ENCODE data around the gene MRTFB. TPM values are rescaled to one million over a fixed set of nuclear protein-coding genes. Genes with fewer than 3 reads are reported as not detected.

The MRTFB gene
- total RNA-seq, 1 experiment from 2014 or later = 71.5 TPM

DNA sequence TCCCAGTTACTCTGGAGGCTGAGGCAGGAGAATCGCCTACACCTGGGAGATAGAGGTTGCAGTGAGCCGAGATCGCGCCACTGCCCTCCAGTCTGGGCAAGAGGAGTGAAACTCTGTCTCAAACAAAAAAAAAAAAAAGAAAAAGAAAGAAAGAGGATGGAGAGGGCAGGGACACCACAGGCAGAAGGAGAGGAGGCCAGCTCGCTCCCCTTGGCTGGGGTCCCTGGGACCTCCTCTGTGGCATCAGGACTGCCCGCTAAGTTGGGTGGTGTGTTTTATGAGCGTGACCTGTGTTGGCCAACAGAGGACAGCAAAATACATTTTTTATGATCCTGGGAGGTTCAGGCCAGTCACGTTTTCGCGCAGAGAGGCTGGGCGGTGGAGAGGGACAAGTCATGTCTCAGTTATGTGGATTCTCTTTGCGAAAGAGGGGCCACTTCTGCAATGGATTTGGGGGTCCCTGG lies 229.6 kb downstream of the MRTFB start:
- Histone ChIP-seq H4K20me1 (ENCODE audit: insufficient read depth) (no peaks in the 10 kb centered on the region), H3K27me3 (ENCODE audit: insufficient read depth, low read depth) (no peaks in the 10 kb centered on the region), H2AFZ (no peak overlapping the region), H3K9me2 (ENCODE audit: insufficient read depth) (no peaks in the 10 kb centered on the region), H3K27ac (peak overlapping the region; percentile 83), H3K4me1 (replicated peaks; ENCODE audit: insufficient read depth) (peaks cover 8% of the 10 kb centered on the region), H3K36me3 (ENCODE audit: low read depth) (peaks cover 6% of the 10 kb centered on the region; the same call in 1 of the 2 replicates), H3K4me3 (peak overlapping the region; percentile 73; the same call in 1 of the 2 replicates), H3F3A (ENCODE audit: insufficient read depth, low read depth) (peaks cover 12% of the 10 kb centered on the region; the same call in 1 of the 2 replicates), H3K9me3 (ENCODE audit: insufficient read depth, low read depth) (no peaks in the 10 kb centered on the region), H3K79me2 (ENCODE audit: low read depth) (peaks cover 41% of the 10 kb centered on the region), H3K4me2 (peak overlapping the region; percentile 97)
- CTCF ChIA-PET = interaction anchor here (0.8 kb wide), 2 partner anchors 135 to 228 kb away, joined by 3 to 6 read pairs; no protein-coding TSS in a partner anchor
- POLR2A ChIA-PET (ENCODE audit: unreplicated experiment) = interaction anchor here (0.6 to 1.1 kb wide), 3 partner anchors 8 to 313 kb away, joined by 3 to 19 read pairs (median 4); no protein-coding TSS in a partner anchor
- TF ChIP-seq, protein P1, sequence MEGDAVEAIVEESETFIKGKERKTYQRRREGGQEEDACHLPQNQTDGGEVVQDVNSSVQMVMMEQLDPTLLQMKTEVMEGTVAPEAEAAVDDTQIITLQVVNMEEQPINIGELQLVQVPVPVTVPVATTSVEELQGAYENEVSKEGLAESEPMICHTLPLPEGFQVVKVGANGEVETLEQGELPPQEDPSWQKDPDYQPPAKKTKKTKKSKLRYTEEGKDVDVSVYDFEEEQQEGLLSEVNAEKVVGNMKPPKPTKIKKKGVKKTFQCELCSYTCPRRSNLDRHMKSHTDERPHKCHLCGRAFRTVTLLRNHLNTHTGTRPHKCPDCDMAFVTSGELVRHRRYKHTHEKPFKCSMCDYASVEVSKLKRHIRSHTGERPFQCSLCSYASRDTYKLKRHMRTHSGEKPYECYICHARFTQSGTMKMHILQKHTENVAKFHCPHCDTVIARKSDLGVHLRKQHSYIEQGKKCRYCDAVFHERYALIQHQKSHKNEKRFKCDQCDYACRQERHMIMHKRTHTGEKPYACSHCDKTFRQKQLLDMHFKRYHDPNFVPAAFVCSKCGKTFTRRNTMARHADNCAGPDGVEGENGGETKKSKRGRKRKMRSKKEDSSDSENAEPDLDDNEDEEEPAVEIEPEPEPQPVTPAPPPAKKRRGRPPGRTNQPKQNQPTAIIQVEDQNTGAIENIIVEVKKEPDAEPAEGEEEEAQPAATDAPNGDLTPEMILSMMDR (conservative IDR thresholded peaks at IDR 0.05) = peak; percentile 68
- no peak for TF ChIP-seq EZH2 (IDR thresholded peaks at IDR 0.05; ENCODE audit: low read depth)
- peak; percentile 83 to 84 for DNase-seq
- intact Hi-C loops (cut with micrococcal nuclease; ENCODE audit: unreplicated experiment) = loop anchor here (1.0 to 5.0 kb wide), 3 partner anchors 64 to 229 kb away; no protein-coding TSS in a partner anchor
- BruUV-seq (replicated peaks) = no TSS peak

DNA sequence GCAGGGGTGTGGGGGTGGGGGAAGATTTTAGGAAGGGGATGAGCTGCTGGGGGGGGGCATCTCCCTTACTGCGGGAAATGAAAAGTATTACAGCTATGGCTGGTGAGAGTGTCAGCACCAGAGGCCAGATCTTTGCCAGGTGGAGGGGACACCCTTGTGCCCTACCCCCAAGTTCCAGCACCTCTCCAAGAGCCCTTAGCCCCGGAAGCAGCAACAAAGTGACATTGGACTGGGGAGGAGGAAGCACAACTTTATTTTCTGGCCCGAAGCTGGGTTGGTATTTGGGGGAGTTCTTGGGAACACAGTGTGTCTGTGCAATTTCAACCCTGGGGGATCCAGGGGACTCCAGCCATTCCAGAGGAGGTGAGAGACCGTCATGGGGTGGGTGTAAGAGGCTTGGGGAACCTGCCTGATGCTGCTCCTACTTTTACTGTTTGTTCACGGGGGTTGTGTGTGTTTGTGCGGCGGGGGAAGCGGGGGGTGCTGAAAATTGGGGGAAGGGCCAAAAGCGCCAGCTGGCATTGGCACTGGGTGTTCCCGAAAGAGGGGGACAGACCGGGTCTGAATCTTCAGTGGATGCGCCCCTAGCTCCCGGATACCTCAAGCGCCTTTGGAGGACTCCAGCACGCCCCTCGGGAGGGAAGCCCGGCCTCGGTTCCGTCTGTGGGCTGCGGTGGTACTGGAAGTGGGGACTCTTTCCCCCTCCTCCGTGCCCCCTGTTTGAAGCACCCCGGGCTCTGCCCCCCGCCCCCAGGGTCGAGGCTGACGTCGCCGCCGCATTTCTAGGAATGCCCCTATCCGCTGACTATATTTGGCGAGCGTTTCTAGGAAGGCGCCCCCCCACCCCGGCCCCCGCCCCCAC lies 230.3 kb downstream of the MRTFB start:
- H3K79me2 ChIP-seq (ENCODE audit: low read depth) = peaks cover 48% of the 10 kb centered on the region
- peak overlapping the region; percentile 97 for H3K4me2 ChIP-seq
- H3K9me3 ChIP-seq (ENCODE audit: insufficient read depth, low read depth) = no peaks in the 10 kb centered on the region
- H3K27ac ChIP-seq = peak overlapping the region; percentile 83
- no peak for TF ChIP-seq EZH2 (IDR thresholded peaks at IDR 0.05; ENCODE audit: low read depth)
- TF ChIP-seq, protein P1 (conservative IDR thresholded peaks at IDR 0.05) = no peak
- H3K9me2 ChIP-seq (ENCODE audit: insufficient read depth) = no peaks in the 10 kb centered on the region
- ChIA-PET CTCF (interaction anchor here (0.5 to 0.8 kb wide), 4 partner anchors 15 to 227 kb away, joined by 3 to 6 read pairs (median 3); no protein-coding TSS in a partner anchor), POLR2A (ENCODE audit: unreplicated experiment) (interaction anchor here (0.6 to 1.1 kb wide), 3 partner anchors 8 to 312 kb away, joined by 3 to 19 read pairs (median 4); no protein-coding TSS in a partner anchor)
- intact Hi-C loops (cut with micrococcal nuclease; ENCODE audit: unreplicated experiment) = loop anchor here (1.0 to 5.0 kb wide), 5 partner anchors 63 to 228 kb away; no protein-coding TSS in a partner anchor
- H3K4me3 ChIP-seq = peak overlapping the region; percentile 73
- no peaks in the 10 kb centered on the region for H3K27me3 ChIP-seq (ENCODE audit: insufficient read depth, low read depth)
- TSS peak; percentile 71 for BruUV-seq (replicated peaks)
- H3K4me1 ChIP-seq (replicated peaks; ENCODE audit: insufficient read depth) = peaks cover 14% of the 10 kb centered on the region
- peaks cover 7% of the 10 kb centered on the region; the same call in 1 of the 2 replicates for H3K36me3 ChIP-seq (ENCODE audit: low read depth)
- no peaks in the 10 kb centered on the region for H4K20me1 ChIP-seq (ENCODE audit: insufficient read depth)
- peaks cover 12% of the 10 kb centered on the region; the same call in 1 of the 2 replicates for H3F3A ChIP-seq (ENCODE audit: insufficient read depth, low read depth)
- H2AFZ ChIP-seq = peak overlapping the region; percentile 52; the same call in 1 of the 2 replicates
- DNase-seq = peak; percentile 65 to 73

DNA sequence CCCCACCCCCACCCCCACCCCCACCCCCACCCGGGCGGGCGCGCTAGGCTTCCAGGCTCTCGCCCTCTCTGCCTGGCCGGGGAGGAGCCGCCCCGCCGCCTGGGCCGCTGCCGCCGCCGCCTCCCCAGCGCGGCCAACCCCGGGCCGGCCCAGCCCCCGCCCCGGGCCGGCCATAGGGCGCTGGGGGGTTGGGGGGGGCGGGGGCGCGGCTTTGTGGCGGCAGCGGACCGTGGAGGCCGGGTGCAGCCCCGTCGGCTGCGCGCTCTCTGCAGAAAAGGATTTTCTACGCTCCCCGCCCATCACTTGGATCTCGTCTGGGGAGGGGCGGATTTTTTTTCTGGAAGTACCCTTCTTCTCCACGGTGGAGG lies 230.9 kb downstream of the MRTFB start:
- peaks cover 12% of the 10 kb centered on the region; the same call in 1 of the 2 replicates for H3F3A ChIP-seq (ENCODE audit: insufficient read depth, low read depth)
- ChIA-PET CTCF (interaction anchor here (0.8 kb wide), 1 partner anchor 62 kb away, joined by 3 read pairs; no protein-coding TSS in a partner anchor), POLR2A (ENCODE audit: unreplicated experiment) (no interaction called here)
- TF ChIP-seq EZH2 (IDR thresholded peaks at IDR 0.05; ENCODE audit: low read depth) = no peak
- TF ChIP-seq, protein P1 (conservative IDR thresholded peaks at IDR 0.05) = no peak
- peaks cover 54% of the 10 kb centered on the region for H3K79me2 ChIP-seq (ENCODE audit: low read depth)
- H2AFZ ChIP-seq = no peak overlapping the region
- BruUV-seq (replicated peaks) = no TSS peak
- peak; percentile 65 to 89 for DNase-seq
- no peaks in the 10 kb centered on the region for H3K9me2 ChIP-seq (ENCODE audit: insufficient read depth)
- no peaks in the 10 kb centered on the region for H4K20me1 ChIP-seq (ENCODE audit: insufficient read depth)
- H3K27ac ChIP-seq = peak overlapping the region; percentile 99
- peak overlapping the region; percentile 100 for H3K4me2 ChIP-seq
- H3K4me3 ChIP-seq = peak overlapping the region; percentile 96
- H3K9me3 ChIP-seq (ENCODE audit: insufficient read depth, low read depth) = no peaks in the 10 kb centered on the region
- H3K36me3 ChIP-seq (ENCODE audit: low read depth) = peaks cover 10% of the 10 kb centered on the region; the same call in 1 of the 2 replicates
- intact Hi-C loops (cut with micrococcal nuclease; ENCODE audit: unreplicated experiment) = loop anchor here (1.0 to 5.0 kb wide), 3 partner anchors 97 to 197 kb away; no protein-coding TSS in a partner anchor
- H3K4me1 ChIP-seq (replicated peaks; ENCODE audit: insufficient read depth) = peaks cover 21% of the 10 kb centered on the region
- H3K27me3 ChIP-seq (ENCODE audit: insufficient read depth, low read depth) = no peaks in the 10 kb centered on the region

Data from PC-9 (cell line).